NCI-H1092 (cell line): ENCODE measurements around the gene KBTBD2.
A peak's percentile ranks its signal among the peaks of the same experiment; 100 is the strongest.
"Not testable (repeated sequence)": the region's sequence is repeated elsewhere in the genome, so short reads cannot be mapped to it uniquely, and the experiment has no call there.

ENCODE experiments used
- DNase-seq: peaks from one replicate; lab custom pipeline; 2025; lab: John Stamatoyannopoulos, UW

Gene KBTBD2

GRCh38 chr7:32893207-32893524 is 1.6 kb upstream of the KBTBD2 start:
- no peak for DNase-seq

- peak; percentile 45 for DNase-seq
These were observed 1.1 kb upstream of the KBTBD2 start for GRCh38 chr7:32892521-32893206.

- peak; percentile 98 for DNase-seq
These were observed 400 bp upstream of the KBTBD2 start for GRCh38 chr7:32891800-32892520.

- no peak for DNase-seq
These were observed 842 bp downstream of the KBTBD2 start for GRCh38 chr7:32890793-32891042.

- DNase-seq: peak; percentile 38
These were observed 1.4 kb downstream of the KBTBD2 start for GRCh38 chr7:32890010-32890792.

GRCh38 chr7:32888505-32888904 is 3.1 kb downstream of the KBTBD2 start:
- DNase-seq: no peak

GRCh38 chr7:32887395-32887794 is 4.2 kb downstream of the KBTBD2 start:
- no peak for DNase-seq

GRCh38 chr7:32881074-32881982 is 10.2 kb downstream of the KBTBD2 start:
- DNase-seq: no peak

GRCh38 chr7:32879460-32879859 is 12.1 kb downstream of the KBTBD2 start:
- no peak for DNase-seq

- not testable (repeated sequence) for DNase-seq
These were observed 13.5 kb downstream of the KBTBD2 start for GRCh38 chr7:32878023-32878422.

GRCh38 chr7:32872421-32872820 is 19.1 kb downstream of the KBTBD2 start:
- DNase-seq: no peak

GRCh38 chr7:32871624-32872371 is 19.8 kb downstream of the KBTBD2 start:
- DNase-seq: no peak

GRCh38 chr7:32870298-32870697 is 21.3 kb downstream of the KBTBD2 start:
- no peak for DNase-seq

- DNase-seq: no peak
These were observed 21.8 kb downstream of the KBTBD2 start for GRCh38 chr7:32869716-32870115.

GRCh38 chr7:32868116-32868515 is 23.4 kb downstream of the KBTBD2 start:
- no peak for DNase-seq

GRCh38 chr7:32865448-32866030 is 26.0 kb downstream of the KBTBD2 start:
- no peak for DNase-seq

GRCh38 chr7:32863872-32864271 is 27.7 kb downstream of the KBTBD2 start:
- DNase-seq: not testable (repeated sequence)

GRCh38 chr7:32860090-32860489 is 31.5 kb downstream of the KBTBD2 start:
- DNase-seq: no peak

GRCh38 chr7:32858648-32859047 is 32.9 kb downstream of the KBTBD2 start:
- DNase-seq: no peak

- not testable (repeated sequence) for DNase-seq
These were observed 34.5 kb downstream of the KBTBD2 start for GRCh38 chr7:32857063-32857462.
